NCI-H2171 (cell line): ENCODE data around the gene NUDCD3.
"Not testable (repeated sequence)": the region's sequence is repeated elsewhere in the genome, so short reads cannot be mapped to it uniquely, and the experiment has no call there.

Experiments used
- DNase-seq: peaks from one replicate; lab custom pipeline; 2025; lab: John Stamatoyannopoulos, UW

Gene NUDCD3

DNA sequence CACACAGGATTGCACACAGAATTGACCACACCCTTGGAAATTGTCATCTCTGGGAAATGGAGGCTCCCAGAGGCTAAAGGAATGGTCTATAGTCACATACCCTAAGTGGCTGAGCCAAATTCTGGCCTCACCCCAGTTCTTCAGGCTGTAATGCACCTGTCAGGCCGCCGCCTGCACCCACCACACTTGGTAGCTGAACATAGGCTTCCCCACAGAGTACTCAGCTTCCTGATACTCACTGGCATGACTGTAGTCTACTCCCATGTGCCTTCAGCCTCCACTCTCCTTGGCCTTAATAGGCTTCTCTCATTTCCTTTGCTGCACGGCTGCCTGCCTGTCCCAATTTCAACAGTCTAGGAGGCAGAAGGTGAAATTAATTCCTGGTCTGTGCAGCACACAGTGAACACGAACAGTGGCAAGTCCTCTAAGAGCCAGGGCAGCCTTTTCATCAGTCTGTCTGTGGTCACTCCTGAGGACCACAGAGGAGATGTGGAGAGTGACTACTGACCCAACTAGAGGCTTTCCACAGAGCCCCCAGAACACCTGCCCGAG lies 42.5 kb downstream of the NUDCD3 start:
- DNase-seq = no peak

DNA sequence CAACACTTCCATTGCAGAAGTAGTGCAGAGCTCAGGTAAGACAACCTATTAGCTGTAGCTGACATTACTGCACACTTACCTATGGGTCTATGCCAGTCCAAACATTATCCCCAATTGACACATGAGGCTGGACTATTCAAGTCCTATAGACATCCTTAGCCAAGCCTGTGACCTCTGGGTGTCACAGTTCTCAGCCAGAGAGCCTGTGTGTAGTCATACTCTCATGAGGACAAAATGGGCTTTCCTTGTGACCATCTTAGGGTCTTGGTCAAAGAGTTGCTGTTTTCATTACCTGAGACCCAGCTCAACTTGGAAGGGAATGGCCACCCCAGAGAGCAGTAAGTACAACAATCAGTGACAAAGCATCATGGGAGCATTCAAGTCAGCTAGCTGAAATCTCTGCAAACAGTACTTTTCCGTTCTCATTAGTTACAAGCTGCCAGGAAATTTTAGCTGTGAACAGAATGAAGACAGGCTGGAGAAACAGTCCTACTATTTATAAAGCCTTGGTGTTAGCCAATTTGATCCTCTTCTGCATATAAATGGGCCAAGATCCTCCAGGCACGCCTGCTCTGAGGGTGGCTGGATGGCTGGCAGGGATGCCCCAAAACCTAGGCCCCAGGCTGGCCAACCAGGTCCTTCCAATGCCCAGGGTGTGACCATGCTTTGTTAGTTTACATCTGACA lies 44.3 kb downstream of the NUDCD3 start:
- no peak for DNase-seq

DNA sequence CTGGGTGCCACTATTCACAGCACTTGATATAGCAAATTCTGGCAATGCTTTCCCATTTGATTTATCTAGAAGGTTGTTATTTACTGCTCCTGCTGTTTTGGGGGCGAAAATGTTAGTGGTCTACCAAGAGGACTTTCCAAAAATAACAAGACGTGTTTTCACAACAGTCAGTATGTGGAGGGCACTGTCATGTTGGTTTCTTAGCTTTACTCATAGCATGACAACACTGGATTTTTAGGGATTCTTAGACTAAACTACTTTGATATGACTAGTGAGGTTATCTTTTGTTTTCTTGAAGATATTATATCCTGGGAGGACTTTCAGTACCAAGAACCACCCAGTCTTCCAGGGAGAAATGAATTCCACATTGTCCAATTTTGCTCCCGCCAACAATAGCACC lies 49.4 kb downstream of the NUDCD3 start:
- DNase-seq = no peak

DNA sequence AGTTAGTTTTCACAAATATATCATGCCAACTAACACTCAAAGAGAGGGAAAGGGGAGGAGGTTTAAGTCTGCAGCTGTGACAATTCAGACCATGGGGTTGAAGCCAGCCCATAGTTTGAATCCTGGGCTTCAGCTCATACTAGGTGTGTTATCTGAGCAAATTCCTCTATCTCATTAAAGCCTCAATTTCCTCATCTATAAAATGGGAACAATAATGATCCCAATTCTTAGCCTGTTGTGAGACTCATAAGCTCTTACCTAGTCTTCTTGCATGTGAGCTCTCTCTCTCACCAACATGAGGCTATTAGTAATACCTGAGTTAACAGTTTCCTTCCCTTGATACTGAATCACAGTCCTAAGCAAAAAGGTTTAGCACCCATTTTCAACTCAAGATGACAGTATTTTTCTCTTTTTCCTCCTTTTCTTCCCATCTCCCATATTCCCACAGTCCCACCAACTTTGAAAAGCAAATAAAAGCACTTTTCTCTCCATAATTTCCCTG lies 49.8 kb downstream of the NUDCD3 start:
- DNase-seq = no peak

DNA sequence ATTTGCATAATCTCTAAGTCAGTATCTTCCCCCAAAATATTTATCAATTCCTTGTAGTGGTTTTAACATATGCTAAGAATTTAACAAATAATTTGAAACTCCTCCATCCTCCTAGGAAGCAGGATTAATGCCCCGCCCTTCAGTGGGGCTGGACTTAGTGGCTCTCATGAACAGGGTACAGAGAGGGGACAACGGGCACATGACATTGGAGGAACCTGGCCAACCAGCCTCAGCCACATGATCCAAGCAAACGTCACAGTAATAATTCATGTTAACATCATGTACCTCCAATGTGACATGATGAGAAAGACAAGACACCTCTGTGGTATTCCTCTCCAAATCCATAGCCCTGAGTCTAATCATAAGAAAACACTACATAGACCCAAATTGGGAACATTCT lies 50.5 kb downstream of the NUDCD3 start:
- no peak for DNase-seq

DNA sequence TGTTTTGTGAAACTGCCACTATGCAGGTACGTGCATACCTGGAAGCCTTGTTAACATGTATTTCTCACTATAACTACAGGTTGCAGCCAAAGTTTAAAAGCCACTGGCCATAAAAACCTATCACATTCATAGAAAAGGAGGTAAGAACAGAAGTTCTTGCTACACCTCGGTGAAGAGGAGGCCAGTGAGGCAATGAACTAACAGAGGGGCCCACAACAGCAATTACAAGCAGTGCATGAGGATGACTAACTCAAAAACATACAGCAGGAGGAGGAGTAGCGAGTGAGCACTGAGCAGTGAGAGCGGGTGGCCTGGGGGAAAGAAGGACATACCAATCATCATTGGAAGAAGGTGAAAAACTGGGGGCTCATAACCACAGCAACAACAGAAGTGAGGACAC lies 51.6 kb downstream of the NUDCD3 start:
- DNase-seq = no peak

DNA sequence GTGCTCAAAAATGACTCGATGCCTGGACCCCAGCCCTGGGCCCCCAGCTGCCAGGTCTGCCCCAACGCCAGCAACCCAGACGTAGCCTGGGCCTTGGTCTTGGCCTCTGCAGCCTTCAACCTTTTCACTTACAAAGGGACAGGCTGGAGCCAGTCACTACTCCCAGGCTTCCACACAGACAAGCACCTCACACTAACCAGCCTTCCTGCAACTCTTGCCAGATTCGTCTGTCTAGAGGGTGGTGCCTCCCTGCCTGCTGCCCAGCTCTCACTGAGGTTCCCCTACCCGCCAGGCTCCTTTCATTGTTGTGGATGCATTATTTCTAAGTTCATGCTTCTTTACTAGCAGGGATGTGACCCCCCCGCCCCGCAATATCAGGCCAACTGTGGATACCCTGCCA lies 56.3 kb downstream of the NUDCD3 start:
- DNase-seq = no peak

DNA sequence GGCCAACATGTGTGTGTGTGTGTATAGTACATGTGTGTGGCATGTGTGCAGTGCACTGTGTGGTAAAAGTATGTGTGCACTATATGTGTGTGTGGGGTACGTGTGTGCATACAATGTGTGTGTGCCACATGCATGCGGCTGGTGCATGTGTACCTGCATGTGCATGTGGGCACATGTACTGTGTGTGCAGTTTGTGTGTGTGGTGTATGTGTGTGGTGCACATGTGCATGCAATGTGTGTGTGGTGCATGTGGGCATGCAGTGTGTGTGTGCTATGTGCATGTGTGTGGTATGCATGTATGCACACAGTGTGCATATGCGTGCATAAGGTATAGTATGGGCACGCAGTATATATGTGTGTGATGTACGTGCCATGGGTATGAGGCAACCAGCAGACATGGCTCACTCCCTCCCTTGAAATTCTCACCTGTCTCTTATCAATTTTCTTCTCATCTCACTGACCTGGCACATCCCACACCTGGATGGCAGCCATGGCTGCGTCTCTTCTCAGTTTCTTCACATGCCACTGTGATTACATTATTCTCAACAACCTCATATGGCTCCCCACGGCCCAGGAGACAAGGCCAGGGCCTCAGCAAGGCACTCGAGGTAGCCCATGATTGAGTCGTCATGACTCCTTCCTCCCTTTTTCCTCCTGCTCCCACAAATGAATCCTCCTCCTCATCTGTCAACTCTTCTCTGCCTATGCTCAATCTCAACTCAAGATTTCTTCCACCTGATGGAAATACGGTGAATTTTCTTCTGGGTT lies 57.0 kb downstream of the NUDCD3 start:
- DNase-seq = no peak

DNA sequence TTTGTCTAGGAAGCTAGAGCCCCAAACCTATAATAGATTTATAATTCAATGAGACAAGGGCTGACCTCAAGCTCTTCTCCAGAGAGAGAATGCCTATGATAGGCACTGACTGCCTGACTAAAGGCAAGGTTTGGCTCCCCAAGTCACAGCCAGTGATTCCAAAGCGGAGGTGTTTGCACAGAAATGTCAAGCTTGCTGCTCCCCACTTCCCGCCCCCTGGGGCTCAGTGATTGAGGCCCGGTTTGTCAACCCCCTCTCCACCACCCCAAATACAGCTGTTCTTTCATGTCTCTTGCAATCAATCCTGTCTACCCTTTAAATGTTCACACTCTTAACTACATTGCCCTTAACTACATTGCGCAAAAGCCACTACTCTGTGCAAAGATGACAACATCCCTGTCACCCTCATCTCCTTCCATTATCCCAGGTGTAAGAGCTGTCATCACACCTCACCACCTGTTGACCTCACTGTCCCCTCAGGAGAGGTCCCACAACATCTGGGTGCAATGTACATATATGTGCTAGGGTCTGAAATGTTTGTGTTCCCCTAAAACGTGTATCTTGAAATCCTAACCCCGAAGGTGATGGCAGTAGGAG lies 58.0 kb downstream of the NUDCD3 start:
- no peak for DNase-seq

DNA sequence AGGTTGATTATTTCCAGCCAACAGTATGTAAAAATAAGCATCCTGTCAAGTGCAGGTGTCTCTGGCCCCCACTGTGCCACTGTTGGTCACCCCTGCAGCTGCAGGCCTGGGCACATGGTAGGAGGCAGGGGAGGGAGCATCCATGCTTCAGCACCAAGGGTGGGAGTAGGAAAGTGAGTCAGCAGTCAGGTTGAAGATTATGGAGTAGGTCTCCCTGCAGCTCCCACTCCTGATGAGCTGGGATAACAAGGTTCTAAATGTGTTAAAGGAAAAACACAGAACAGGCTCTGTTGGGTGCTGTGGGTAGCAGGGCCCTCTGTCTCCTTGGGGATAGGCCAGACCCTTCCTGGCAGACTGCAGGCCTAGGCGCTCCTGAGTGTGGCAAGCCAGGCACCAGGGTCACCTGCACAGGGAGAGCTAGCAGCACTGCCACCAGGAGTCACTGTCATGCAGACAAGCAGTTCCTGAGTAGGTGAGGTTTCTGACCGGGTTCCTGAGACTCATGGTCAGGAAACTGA lies 59.3 kb downstream of the NUDCD3 start:
- DNase-seq = no peak

DNA sequence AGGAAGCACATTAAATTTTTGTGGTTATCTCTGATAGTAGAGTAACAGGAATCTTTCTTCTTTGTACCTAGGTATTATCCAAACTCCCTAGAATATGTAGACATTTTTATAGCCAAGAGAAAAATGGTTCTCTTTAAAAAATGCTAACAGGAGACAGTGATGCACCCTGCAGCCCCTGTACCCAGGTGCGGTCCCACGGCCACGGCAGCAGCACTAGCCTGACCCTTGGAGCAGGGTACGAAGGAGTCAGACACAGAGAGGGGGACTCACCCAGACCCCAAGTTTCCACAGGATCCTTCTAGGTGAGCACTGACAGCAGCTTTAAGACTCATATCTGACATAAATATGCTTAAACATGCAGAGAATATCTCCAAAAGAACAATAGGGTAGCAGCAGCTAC lies 60.4 kb downstream of the NUDCD3 start:
- DNase-seq = no peak

DNA sequence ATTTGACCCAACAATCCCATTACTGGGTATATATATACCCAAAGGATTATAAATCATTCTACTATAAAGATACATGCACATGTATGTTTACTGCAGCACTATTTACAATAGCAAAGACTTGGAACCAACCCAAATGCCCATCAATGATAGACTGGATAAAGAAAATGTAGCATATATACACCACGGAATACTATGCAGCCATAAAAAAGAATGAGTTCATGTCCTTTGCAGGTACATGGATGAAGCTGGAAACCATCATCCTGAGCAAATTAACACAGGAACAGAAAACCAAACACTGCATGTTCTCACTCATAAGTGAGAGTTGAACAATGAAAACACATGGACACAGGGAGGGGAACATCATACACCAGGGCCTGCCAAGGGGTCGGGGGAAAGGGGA lies 65.7 kb downstream of the NUDCD3 start:
- not testable (repeated sequence) for DNase-seq

DNA sequence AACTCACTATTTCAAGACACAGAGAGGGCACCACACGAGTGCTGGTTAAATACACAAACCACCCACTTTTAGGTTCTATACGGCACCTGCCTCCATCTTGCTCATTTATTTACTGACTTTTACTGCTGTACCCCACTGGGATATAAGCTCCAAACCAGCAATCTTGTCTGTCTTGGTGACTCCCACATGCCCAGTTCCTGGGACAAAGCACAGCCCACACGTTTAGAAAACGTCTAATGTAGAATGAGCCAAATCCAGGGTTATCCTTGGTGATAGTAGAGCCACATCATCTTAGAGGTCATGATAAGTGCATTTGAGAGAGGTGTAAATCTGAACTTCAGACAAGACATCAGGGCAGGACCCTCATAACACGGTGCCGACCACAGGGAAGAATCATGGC lies 73.5 kb downstream of the NUDCD3 start:
- DNase-seq = no peak

DNA sequence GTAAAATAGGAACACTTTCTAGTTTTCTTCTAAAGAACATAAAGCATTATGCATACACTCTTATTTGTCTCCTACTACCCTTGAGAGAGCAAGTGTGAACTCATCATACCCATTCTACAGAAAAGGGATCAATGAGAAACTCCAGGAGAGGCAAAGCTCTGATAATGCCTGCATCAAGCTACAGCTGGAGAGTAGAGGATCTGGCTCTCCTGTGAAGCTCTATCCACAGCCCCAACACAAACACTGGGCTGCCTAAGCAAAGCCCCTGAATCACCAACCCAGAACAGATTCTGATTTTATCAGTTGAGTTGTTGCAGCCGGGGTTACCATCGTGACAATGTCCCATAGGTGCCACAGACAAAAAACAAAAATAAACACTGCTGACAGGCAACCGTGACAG lies 74.9 kb downstream of the NUDCD3 start:
- DNase-seq = no peak

DNA sequence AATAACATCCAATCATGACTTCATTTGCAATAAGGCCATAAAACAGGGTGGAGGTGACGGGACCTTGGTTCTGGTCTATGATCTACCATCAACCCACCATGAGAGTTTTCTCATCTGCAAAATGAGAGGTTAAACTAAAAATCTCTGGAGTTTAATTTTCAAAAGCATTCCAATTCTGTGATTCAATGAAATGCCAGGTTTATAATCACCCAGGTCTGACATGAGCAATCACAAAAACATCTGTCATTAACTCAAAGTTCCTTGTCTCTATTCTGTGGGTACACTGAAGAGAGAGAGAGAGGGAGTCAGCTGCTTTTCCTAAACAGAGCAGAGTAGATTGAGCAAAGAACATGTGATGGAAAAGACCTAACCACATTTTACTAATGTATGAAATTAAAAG lies 75.4 kb downstream of the NUDCD3 start:
- DNase-seq = no peak

DNA sequence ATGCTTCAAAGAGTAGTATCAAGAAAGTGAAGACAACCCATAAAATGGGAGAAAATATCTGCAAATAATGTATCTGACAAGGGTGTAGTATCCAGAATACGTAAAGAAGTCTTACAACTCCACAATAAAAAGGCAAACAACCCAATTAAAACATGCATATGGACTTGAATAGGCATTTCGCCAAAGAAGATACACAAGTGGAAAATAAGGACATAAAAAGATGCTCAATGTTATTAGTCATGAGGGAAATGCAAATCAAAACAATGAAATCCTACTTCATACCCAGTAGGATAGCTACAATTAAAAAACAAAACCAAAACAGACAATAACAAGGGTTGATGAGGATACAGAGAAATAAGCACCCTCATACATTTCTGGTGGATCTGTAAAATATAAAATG lies 79.2 kb downstream of the NUDCD3 start:
- no peak for DNase-seq

DNA sequence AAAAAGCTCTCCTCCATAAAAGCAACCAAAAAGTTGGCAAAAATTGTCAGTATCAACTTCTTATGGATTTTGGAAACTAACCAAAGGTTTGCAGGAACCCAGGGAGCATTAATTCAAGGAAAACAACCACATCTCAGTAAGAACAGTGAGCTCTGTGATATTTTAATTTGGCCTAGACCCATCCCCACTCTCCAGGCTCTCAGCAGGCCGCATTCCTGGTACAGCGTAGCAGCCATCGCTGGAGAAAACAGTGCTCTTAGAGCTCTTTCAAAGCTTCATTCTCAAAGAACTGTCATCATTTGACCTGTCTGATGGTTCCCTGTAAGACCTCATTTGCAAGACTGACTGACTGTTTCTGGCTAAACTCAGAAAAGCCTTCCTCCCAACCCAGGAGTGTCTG lies 81.9 kb downstream of the NUDCD3 start:
- no peak for DNase-seq

DNA sequence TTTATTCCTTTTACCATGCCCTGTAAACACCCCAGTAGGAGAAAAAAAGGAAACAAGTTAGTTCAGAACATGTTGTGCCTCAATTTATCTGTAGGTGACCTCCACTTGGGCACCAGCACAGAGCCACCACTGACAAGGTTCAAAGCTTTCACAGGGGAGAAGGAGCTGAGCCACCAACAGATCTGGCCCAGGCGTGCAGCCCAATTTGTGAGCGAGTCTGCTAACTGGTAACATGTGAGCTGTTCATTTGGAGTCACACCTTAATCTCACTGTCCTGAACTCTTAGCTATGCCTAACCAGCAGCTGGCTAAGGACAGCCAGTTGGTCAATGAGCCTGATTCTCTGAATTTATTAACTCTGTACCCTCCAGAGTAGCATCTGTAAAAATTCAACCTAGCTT lies 86.7 kb downstream of the NUDCD3 start:
- no peak for DNase-seq

DNA sequence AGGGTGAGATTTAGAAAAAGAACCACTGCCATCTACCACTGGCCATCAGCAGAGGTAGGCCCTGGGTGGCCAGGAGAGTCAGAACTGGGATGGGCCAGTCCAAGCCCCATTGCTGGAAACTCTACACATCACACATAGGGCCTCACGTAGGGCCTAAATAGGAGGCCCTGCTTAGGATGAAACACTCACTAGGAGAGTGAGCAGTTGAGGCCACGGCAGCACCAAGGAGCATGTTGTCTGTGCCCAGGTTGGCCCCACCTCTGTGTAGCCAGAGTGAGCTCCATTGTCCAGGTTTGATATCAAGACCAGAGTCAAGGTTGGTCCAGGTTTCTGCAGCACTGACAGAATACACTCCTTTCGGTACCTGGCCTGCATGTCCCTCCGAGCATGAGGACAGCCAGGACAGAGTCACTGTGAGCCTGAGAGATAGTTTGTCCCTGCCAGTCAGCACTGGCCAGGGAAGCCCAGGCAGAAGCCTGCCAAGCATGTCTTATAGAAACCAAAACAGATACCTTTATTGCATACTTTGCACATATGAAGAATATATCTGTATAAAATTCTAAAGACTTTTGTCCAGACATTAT lies 87.2 kb downstream of the NUDCD3 start:
- no peak for DNase-seq

DNA sequence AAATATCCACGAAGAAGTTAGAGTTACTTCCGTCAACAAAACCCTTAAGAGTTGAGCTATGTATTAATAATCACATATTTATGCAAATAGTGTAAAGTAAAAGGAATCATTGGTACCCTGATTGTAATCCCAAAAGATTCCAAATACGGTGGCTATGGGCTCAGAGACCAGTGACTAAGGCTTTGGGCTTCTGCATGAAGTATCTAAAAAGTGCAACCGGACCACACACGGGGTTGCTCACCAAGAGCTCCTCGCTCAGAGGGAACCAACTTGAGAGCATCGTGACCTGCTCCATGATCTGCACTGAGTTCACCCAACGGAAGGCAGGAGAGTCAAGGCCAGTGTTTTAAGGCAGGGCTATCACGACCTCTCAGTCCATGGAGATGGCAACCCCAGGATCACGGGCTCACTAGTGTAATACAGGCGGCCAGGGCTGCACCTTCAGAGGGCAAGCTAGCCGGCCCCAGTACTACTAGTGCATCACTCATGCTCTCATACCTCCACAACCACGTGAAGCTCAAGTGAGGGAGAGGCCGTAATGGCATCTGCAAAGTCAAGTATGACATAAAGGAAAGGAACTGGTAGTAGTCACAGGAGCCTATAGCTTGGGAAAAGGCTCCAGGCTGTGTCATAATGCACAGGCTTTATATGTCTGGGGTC lies 87.9 kb downstream of the NUDCD3 start:
- DNase-seq = no peak

DNA sequence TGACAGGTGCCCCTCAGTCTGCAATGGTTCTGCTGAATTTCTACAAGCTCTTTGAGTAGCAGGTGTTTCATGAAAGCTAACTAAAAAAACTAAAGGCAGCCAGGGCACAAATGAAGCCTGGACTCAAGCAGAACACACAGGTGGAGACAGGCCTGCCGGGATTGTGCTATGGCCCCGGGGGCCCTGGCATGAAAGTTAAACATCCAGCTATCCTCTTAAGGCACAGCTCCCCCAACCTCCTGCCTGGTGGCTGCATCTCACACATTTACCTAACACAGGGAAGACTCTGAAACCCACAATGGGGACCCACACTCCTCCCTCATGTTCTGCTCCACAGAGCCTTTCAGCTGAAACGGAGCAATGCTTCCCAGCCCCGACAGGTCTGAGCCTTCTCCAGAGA lies 88.8 kb downstream of the NUDCD3 start:
- DNase-seq = no peak

DNA sequence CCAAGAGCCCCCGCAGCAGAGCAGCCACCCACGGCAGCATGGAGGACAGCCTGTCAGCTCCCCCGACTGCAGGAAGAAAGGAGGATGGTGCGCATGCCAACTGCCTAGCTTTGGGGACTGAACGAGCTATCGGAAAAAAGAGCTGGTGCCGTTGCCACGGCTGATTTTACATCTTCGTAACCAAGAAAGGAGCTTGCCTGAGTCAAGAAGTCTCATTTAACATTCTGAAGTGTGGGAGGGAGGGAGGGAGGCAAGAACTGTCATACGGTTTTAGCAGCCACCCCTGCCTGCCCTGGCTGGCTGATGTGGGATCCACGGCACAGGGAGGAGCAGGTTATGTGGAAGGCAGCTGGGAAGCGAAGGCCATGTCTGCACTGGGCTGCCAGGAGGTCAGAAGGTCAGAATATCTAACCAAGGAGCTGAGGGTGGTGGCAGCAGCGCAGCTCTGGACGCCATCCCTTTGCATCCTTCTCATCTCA lies 90.4 kb downstream of the NUDCD3 start:
- DNase-seq = no peak
